Trophoblast cell (in vitro differentiated cells and primary cell): ENCODE results near the gene DHDDS.

Experiments
- DNase-seq, 2 donors: peaks; one replicate each; pipeline ENCODE4 v3.0.0-alpha.2; 2016
- H2AFZ ChIP-seq: 2 replicates; pipeline ENCODE4 v1.6.1; 2013; ENCODE audit warnings: low read length, moderate library complexity, mild to moderate bottlenecking; ENCODE audit not compliant: insufficient read depth, poor library complexity
- H2AK5ac ChIP-seq: 2 replicates; pipeline ENCODE4 v1.6.1; 2013; ENCODE audit warnings: mild to moderate bottlenecking, low read length
- H2BK120ac ChIP-seq: 2 replicates; pipeline ENCODE4 v1.6.1; 2013; ENCODE audit warnings: low read length, mild to moderate bottlenecking, moderate library complexity; ENCODE audit not compliant: insufficient read depth, poor library complexity
- H2BK12ac ChIP-seq: 2 replicates; pipeline ENCODE4 v1.6.1; 2013; ENCODE audit warnings: mild to moderate bottlenecking, low read length, moderate library complexity
- H2BK5ac ChIP-seq: 2 replicates; pipeline ENCODE4 v1.6.1; 2013; ENCODE audit warnings: low read length, low read depth, moderate library complexity, mild to moderate bottlenecking; ENCODE audit not compliant: poor library complexity
- H3K14ac ChIP-seq: 2 replicates; pipeline ENCODE4 v1.6.1; 2013; ENCODE audit warnings: mild to moderate bottlenecking, low read length
- H3K18ac ChIP-seq: 2 replicates; pipeline ENCODE4 v1.6.1; 2013; ENCODE audit warnings: mild to moderate bottlenecking, low read length
- H3K23ac ChIP-seq: 2 replicates; pipeline ENCODE4 v1.6.1; 2013; ENCODE audit warnings: low read length
- H3K27ac ChIP-seq: 2 replicates; pipeline ENCODE4 v1.5.1; 2013; ENCODE audit warnings: low read depth, mild to moderate bottlenecking, inconsistent platforms, low read length, moderate library complexity
- H3K27me3 ChIP-seq: 2 replicates; pipeline ENCODE4 v1.6.1; 2013; ENCODE audit warnings: inconsistent platforms, mild to moderate bottlenecking, low read length, moderate library complexity; ENCODE audit not compliant: insufficient read depth
- H3K36me3 ChIP-seq, 2 experiments: 1 replicate in 1 of 2; 2 replicates in 1 of 2; pipeline ENCODE4 v1.6.1; 2013; ENCODE audit warnings: low read length in 2 of 2, mild to moderate bottlenecking in 2 of 2, moderate library complexity in 1 of 2; ENCODE audit not compliant: insufficient read depth in 2 of 2, control insufficient read depth in 1 of 2
- H3K4ac ChIP-seq: 2 replicates; pipeline ENCODE4 v1.6.1; 2013; ENCODE audit warnings: low read depth, mild to moderate bottlenecking, low read length, moderate library complexity
- H3K4me1 ChIP-seq, 2 experiments: 1 replicate in 1 of 2; 2 replicates in 1 of 2; pipeline ENCODE4 v1.6.1; 2013; ENCODE audit warnings: low read length in 2 of 2, mild to moderate bottlenecking in 2 of 2, moderate library complexity in 1 of 2; ENCODE audit not compliant: insufficient read depth in 2 of 2, control insufficient read depth in 1 of 2
- H3K4me2 ChIP-seq: 2 replicates; pipeline ENCODE4 v1.6.1; 2013; ENCODE audit warnings: inconsistent platforms, mild to moderate bottlenecking, low read length, moderate library complexity
- H3K4me3 ChIP-seq: 2 replicates; pipeline ENCODE4 v1.5.1; 2013; ENCODE audit warnings: mild to moderate bottlenecking, low read depth, low read length, inconsistent platforms
- H3K79me1 ChIP-seq: one replicate; pipeline ENCODE4 v1.6.1; 2013; ENCODE audit warnings: low read length
- H3K79me2 ChIP-seq: 2 replicates; pipeline ENCODE4 v1.6.1; 2013; ENCODE audit warnings: low read length, mild to moderate bottlenecking; ENCODE audit not compliant: control insufficient read depth, insufficient read depth, poor library complexity
- H3K9ac ChIP-seq: 2 replicates; pipeline ENCODE4 v1.6.1; 2013; ENCODE audit warnings: mild to moderate bottlenecking, low read length
- H3K9me3 ChIP-seq: 2 replicates; pipeline ENCODE4 v1.6.1; 2013; ENCODE audit warnings: low read depth, mild to moderate bottlenecking, control low read depth, inconsistent platforms, low read length; ENCODE audit not compliant: insufficient read depth
- H4K12ac ChIP-seq: 2 replicates; pipeline ENCODE4 v1.6.1; 2013; ENCODE audit warnings: low read depth, mild to moderate bottlenecking, low read length, moderate library complexity
- H4K8ac ChIP-seq: 2 replicates; pipeline ENCODE4 v1.6.1; 2013; ENCODE audit warnings: low read depth, mild to moderate bottlenecking, low read length, moderate library complexity
- H4K91ac ChIP-seq: one replicate; pipeline ENCODE4 v1.6.1; 2013; ENCODE audit warnings: low read depth, mild to moderate bottlenecking, low read length, moderate library complexity
- WGBS: extraction: QIAGEN DNeasy Blood & Tissue Kit; methylation state at CpG from one replicate; pipeline ENCODE4 v1.1.7; 2013; ENCODE audit warnings: missing lambda C conversion rate; ENCODE audit not compliant: insufficient read length, insufficient coverage; ENCODE audit errors: extremely low coverage; 5-methylcytosine and 5-hydroxymethylcytosine counted together

Gene DHDDS

DNA sequence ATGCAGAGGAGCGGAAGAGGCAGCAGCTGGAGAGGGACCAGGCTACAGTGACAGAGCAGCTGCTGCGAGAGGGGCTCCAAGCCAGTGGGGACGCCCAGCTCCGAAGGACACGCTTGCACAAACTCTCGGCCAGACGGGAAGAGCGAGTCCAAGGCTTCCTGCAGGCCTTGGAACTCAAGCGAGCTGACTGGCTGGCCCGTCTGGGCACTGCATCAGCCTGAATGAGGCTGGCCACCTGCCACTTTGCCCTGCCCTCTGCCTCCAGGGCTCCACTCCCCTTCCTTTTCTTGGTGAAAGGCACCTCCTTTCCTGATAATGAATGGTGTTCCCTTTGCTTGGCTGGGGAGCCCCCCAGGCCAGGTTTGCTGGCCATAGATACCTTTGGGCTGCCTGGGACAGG lies 36.8 kb downstream of the DHDDS start:
- Histone ChIP-seq H3K36me3 (peaks cover 29 to 56% of the 10 kb centered on the region in 2 experiments), H4K12ac (no peak overlapping the region), H3K4me1 (peaks cover 5 to 9% of the 10 kb centered on the region in 2 experiments), H2AFZ (no peak overlapping the region), H2BK5ac (no peak overlapping the region), H2AK5ac (no peak overlapping the region), H3K9me3 (no peaks in the 10 kb centered on the region), H3K4me2 (no peak overlapping the region), H3K9ac (no peak overlapping the region), H3K27ac (no peak overlapping the region), H4K91ac (no peak overlapping the region), H3K4me3 (no peak overlapping the region), H2BK12ac (no peak overlapping the region), H3K18ac (no peak overlapping the region), H3K14ac (no peak overlapping the region), H3K27me3 (no peaks in the 10 kb centered on the region), H3K4ac (no peak overlapping the region), H3K79me1 (peaks cover 7% of the 10 kb centered on the region), H2BK120ac (no peak overlapping the region), H3K79me2 (peaks cover 5% of the 10 kb centered on the region), H3K23ac (no peak overlapping the region), H4K8ac (no peak overlapping the region)
- WGBS = no CpG with 5 or more reads among the region's 10 CpGs
- DNase-seq = no peak

DNA sequence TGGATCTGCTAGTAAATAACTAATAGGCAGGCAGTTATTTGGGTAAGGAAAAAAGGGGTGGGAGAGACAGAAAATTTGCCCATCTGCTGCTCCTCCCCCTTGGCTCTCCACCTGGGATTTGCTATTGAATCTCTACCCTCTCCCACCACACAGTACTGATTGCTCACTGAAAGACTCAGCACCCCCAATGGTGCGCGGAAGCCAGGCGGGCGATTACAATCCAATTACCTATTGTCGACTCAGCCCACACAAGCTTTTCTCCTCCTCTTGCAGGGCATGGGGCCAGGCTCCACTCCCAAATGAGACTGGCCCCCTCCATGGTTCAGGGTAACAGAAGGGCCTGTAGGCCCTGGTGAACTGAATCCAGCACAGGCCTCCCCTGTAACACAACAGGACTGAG lies 37.4 kb downstream of the DHDDS start:
- Histone ChIP-seq H4K91ac (no peak overlapping the region), H3K9me3 (no peaks in the 10 kb centered on the region), H3K4me1 (peaks cover 5 to 10% of the 10 kb centered on the region in 2 experiments), H3K4me3 (no peak overlapping the region), H2AK5ac (no peak overlapping the region), H2BK5ac (no peak overlapping the region), H3K14ac (no peak overlapping the region), H2AFZ (no peak overlapping the region), H4K12ac (no peak overlapping the region), H4K8ac (no peak overlapping the region), H3K36me3 (peaks cover 28 to 56% of the 10 kb centered on the region in 2 experiments), H3K79me1 (peaks cover 7% of the 10 kb centered on the region), H3K27me3 (no peaks in the 10 kb centered on the region), H3K18ac (no peak overlapping the region), H2BK12ac (no peak overlapping the region), H3K27ac (no peak overlapping the region), H3K4ac (no peak overlapping the region), H3K23ac (no peak overlapping the region), H3K9ac (no peak overlapping the region), H2BK120ac (no peak overlapping the region), H3K79me2 (peaks cover 5% of the 10 kb centered on the region), H3K4me2 (no peak overlapping the region)
- no CpG with 5 or more reads among the region's 5 CpGs for WGBS
- no peak for DNase-seq

DNA sequence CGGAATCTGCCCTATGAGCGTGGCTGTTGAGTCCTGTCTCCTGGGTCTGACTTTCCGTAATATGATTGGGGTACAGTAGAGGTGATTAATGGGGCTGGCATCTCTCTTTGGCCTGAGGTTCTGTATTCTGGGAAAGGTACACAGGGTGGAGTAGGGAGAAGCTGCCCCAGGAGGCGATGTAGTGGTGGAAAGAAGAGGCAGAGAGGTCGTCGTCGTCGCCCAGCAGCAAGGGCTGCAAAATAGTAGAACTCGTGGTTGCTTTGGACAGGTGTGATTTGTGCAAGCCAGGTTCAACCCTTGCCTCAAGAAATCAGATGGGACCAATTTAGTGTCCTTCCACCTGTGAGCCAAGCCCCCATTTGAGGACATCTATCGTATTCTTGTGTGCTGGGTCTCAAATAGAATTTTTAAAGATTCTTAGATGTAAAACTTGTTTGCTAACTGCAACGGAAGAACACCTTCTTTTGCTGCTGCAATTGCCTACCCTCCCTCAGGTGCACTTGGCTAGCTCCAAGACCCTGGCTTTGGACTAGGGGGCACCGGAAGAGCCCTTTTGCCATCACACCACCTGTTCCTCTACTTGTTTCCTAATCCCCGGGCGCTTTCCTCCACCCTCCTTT lies 38.9 kb downstream of the DHDDS start:
- Histone ChIP-seq H3K79me2 (peaks cover 5% of the 10 kb centered on the region), H3K23ac (no peak overlapping the region), H4K8ac (no peak overlapping the region), H3K4me1 (peaks cover 5 to 10% of the 10 kb centered on the region in 2 experiments), H3K27ac (no peak overlapping the region), H3K4ac (no peak overlapping the region), H2BK12ac (no peak overlapping the region), H3K9ac (no peak overlapping the region), H2BK120ac (no peak overlapping the region), H3K4me2 (peak overlapping the region; percentile 94), H3K14ac (no peak overlapping the region), H2AFZ (no peak overlapping the region), H3K18ac (no peak overlapping the region), H2BK5ac (no peak overlapping the region), H3K4me3 (no peak overlapping the region), H4K12ac (no peak overlapping the region), H2AK5ac (no peak overlapping the region), H4K91ac (no peak overlapping the region), H3K9me3 (no peaks in the 10 kb centered on the region), H3K79me1 (peaks cover 7% of the 10 kb centered on the region), H3K27me3 (no peaks in the 10 kb centered on the region), H3K36me3 (peaks cover 21 to 50% of the 10 kb centered on the region in 2 experiments)
- DNase-seq = peak in 1 of 2 donors; percentile 14
- no CpG with 5 or more reads among the region's 14 CpGs for WGBS

DNA sequence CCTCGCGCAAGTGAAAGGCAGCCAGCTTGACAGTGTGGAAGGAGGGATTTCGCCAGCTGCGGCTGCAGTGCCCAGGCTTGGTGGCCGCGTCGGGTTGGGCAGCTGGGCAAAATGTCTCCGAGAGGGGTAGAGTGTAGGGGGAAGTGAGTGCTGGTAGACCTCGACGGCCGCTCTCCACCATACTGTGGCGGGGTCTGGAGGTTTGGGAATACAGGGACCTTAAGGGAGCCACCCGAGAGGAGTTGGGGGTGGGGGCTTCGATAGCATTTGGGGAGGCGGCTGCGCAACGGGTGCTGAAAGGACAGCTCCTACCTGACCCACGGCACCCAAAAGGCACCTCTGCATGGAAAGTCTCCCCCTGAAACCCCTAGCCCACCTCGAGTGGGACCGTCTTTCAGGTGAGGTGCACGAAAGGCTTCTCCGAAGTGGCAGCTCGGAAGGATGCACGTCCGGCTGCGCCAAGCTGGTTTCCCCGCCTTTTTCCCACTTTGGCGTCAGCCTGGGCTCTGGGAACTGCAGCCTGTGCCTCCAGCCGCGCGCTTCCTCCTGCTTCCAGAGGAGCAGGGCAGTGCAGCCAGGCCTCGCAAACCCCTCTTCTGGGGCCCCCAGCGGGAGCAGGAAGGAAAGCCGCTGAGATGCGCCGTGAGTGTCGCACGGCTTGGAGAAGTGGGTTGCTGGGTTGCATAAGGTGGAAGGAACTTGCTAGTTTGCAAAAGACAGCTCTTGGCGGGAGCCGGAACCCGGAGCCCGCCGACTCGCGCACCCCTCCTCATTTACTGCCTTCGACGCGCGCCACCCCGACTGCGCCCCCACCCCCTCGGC lies 39.6 kb downstream of the DHDDS start:
- peak; percentile 70 to 78 for DNase-seq
- WGBS = no CpG with 5 or more reads among the region's 52 CpGs
- H4K8ac ChIP-seq = peak overlapping the region; percentile 37

More for the DNA sequence above, 39.6 kb downstream of the DHDDS start:
- Histone ChIP-seq H3K27me3 (no peaks in the 10 kb centered on the region), H3K9ac (peak overlapping the region; percentile 28), H3K18ac (peak overlapping the region; percentile 42), H2AK5ac (no peak overlapping the region), H3K79me2 (peaks cover 5% of the 10 kb centered on the region), H3K79me1 (peaks cover 7% of the 10 kb centered on the region), H3K4me2 (peak overlapping the region; percentile 94), H3K4me1 (peaks cover 5 to 10% of the 10 kb centered on the region in 2 experiments), H3K27ac (peak overlapping the region; percentile 72), H3K14ac (peak overlapping the region; percentile 78), H4K91ac (peak overlapping the region; percentile 76), H2BK120ac (peak overlapping the region; percentile 56), H3K36me3 (peaks cover 18 to 45% of the 10 kb centered on the region in 2 experiments), H3K4me3 (peak overlapping the region; percentile 68), H4K12ac (peak overlapping the region; percentile 46), H3K4ac (no peak overlapping the region), H3K23ac (no peak overlapping the region), H2BK12ac (no peak overlapping the region), H2AFZ (no peak overlapping the region), H3K9me3 (no peaks in the 10 kb centered on the region), H2BK5ac (peak overlapping the region; percentile 62)
